ENCODE results near the gene NAA20. TPM values are rescaled to one million over a fixed set of nuclear protein-coding genes. Genes with fewer than 3 reads are reported as not detected.

Gene NAA20
- total and polyA plus RNA-seq, 8 donors = 48.7 to 73.3 (median 65.6) TPM

GRCh38 chr20:20018366-20018765 lies 1.2 kb downstream of the NAA20 start:
- no peak for ATAC-seq
- no peak overlapping the region for H3K27ac ChIP-seq

GRCh38 chr20:20019123-20019522 lies 2.0 kb downstream of the NAA20 start:
- DNase-seq = no peak
- peaks cover 0 to 11% of the 10 kb centered on the region in 2 donors for H3K36me3 ChIP-seq
- H3K4me1 ChIP-seq = peaks cover 8 to 51% of the 10 kb centered on the region in 2 donors
- intact Hi-C loops (cut with DNase I) = no loop called here
- no peak for ATAC-seq
- H3K27ac ChIP-seq = no peak overlapping the region
- no peak for TF ChIP-seq CTCF (IDR thresholded peaks at IDR 0.05)
- H3K9me3 ChIP-seq = no peaks in the 10 kb centered on the region
- H3K27me3 ChIP-seq = no peaks in the 10 kb centered on the region
- no peak overlapping the region for H3K4me3 ChIP-seq

More at GRCh38 chr20:20018366-20018765, 1.2 kb downstream of the NAA20 start:
- TF ChIP-seq CTCF (IDR thresholded peaks at IDR 0.05) = no peak
- H3K36me3 ChIP-seq = peaks cover 0 to 10% of the 10 kb centered on the region in 2 donors
- peak overlapping the region in 1 of 2 donors; percentile 97 for H3K4me3 ChIP-seq
- intact Hi-C loops (cut with DNase I) = no loop called here
- H3K9me3 ChIP-seq = no peaks in the 10 kb centered on the region
- H3K27me3 ChIP-seq = no peaks in the 10 kb centered on the region
- peaks cover 8 to 54% of the 10 kb centered on the region in 2 donors for H3K4me1 ChIP-seq
- DNase-seq = no peak

- Histone ChIP-seq H3K36me3 (peaks cover 0 to 15% of the 10 kb centered on the region in 2 donors), H3K9me3 (no peaks in the 10 kb centered on the region), H3K4me1 (peaks cover 8 to 44% of the 10 kb centered on the region in 2 donors), H3K4me3 (no peak overlapping the region), H3K27me3 (no peaks in the 10 kb centered on the region), H3K27ac (no peak overlapping the region)
- ATAC-seq (no peak), DNase-seq (no peak)
- intact Hi-C loops (cut with DNase I) = no loop called here
- TF ChIP-seq CTCF (IDR thresholded peaks at IDR 0.05) = no peak
Observed at GRCh38 chr20:20020908-20021307, 3.7 kb downstream of the NAA20 start.

- no peaks in the 10 kb centered on the region for H3K27me3 ChIP-seq
- peaks cover 8 to 38% of the 10 kb centered on the region in 2 donors for H3K4me1 ChIP-seq
- H3K36me3 ChIP-seq = peaks cover 0 to 23% of the 10 kb centered on the region in 2 donors
- ATAC-seq (no peak), DNase-seq (no peak)
- TF ChIP-seq CTCF (IDR thresholded peaks at IDR 0.05) = no peak
- H3K9me3 ChIP-seq = no peaks in the 10 kb centered on the region
- H3K4me3 ChIP-seq = no peak overlapping the region
- intact Hi-C loops (cut with DNase I) = no loop called here
- peak overlapping the region in 1 of 2 donors; percentile 15 for H3K27ac ChIP-seq
Observed at GRCh38 chr20:20021835-20022234, 4.7 kb downstream of the NAA20 start.

- Histone ChIP-seq H3K4me1 (peaks cover 8 to 36% of the 10 kb centered on the region in 2 donors), H3K27ac (peak overlapping the region in 1 of 2 donors; percentile 15), H3K4me3 (no peak overlapping the region), H3K9me3 (no peaks in the 10 kb centered on the region), H3K27me3 (no peaks in the 10 kb centered on the region), H3K36me3 (peaks cover 0 to 30% of the 10 kb centered on the region in 2 donors)
- ATAC-seq = no peak
- no peak for TF ChIP-seq CTCF (IDR thresholded peaks at IDR 0.05)
- intact Hi-C loops (cut with DNase I) = no loop called here
- DNase-seq = no peak
Observed at GRCh38 chr20:20022498-20022897, 5.3 kb downstream of the NAA20 start.
